SH-SY5Y (cell line): ENCODE results near the gene ZNF410.

Experiments
- GATA2 ChIP-seq: IDR thresholded peaks from 2 replicates; pipeline ENCODE4 v1.6.1; 2011; ENCODE audit warnings: mild to moderate bottlenecking, low read depth, low read length
- GATA3 ChIP-seq: IDR thresholded peaks from 2 replicates; pipeline ENCODE4 v1.6.1; 2011; ENCODE audit warnings: low read depth, mild to moderate bottlenecking, low read length, moderate library complexity

GRCh38 chr14:73903028-73903427 lies 16.4 kb downstream of the ZNF410 start:
- TF ChIP-seq GATA3, result no peak
- TF ChIP-seq GATA2, result no peak
